Stimulated activated CD8-positive, alpha-beta memory T cell treated with anti-CD3 and anti-CD28 coated beads, Interleukin-2, amount 100 ng/mL, for 48 hours (primary cell): ENCODE results near the gene CDK11A.
"Not testable (repeated sequence)": the region's sequence is repeated elsewhere in the genome, so short reads cannot be mapped to it uniquely, and the experiment has no call there.

Experiments used
- DNase-seq, 2 donors: peaks; one replicate each; pipeline ENCODE4 v3.0.0-alpha.2; 2020; ENCODE audit warnings: low read depth in 2 of 2

Gene CDK11A

DNA sequence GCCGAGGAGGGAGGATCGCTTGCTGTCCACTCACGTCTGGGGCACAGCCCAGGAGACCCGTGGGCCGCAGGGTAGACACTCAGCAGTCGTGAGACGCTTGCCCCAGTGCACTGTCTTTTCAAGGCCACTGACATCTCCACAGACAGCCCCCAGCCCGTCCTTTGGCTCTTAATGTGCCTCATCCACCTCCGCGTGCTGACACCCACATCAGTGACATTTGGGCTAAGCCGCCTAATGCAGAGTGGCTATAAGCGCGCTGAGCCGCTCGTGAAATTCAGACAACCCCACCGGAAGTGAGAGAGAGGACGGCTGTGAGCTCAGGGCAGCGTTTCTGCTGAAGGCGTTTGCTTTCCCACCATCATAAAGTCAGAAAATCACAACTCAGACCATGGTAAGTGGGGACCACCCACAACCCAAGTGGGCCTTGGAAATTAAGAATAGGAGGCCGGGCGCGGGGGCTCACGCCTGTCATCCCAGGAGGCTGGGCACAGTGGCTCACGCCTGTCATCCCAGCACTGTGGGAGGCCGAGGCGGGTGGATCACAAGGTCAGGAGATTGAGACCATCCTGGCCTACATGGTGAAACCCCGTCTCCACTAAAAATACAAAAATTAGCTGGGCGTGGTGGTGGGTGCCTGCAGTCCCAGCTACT, 40.0 kb downstream of the CDK11A start:
- no peak for DNase-seq

DNA sequence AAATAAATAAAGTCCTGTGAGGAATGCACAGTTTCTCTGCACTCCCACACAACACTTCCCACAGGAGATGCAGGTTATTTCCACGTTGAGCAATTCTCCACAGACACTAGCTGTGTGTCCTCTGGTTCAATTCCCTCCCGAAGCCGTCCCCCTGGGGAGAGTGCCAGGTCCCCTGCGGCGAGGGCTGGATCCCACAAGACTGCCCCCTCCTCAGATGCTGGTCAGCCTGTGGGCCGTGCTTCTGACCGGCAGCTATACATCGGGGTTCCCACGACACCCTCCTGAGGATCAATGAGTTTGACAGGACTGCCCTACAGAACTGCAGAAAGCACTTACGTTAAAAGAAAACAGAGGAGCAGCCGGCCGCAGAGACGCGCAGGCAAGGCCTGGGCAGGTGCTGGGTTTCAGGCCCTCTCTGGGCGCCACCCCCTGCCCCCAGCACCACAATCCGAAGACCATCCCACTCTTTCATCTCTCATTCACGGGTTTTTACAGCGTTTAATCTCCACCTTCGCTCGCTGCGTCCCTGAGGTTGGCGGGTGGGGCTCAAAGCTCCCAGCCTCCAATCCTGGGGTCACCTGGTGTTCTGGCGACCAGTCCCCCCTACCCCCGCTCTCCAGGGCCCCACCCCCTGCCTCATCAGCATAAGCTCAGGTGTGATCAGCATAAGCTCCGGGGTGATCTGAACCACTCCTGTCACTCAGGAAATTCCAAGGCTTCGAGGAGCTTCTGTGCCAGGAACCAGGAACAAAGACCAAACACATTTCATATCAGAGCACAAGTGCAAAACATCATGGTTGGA, 40.9 kb downstream of the CDK11A start:
- DNase-seq = no peak

DNA sequence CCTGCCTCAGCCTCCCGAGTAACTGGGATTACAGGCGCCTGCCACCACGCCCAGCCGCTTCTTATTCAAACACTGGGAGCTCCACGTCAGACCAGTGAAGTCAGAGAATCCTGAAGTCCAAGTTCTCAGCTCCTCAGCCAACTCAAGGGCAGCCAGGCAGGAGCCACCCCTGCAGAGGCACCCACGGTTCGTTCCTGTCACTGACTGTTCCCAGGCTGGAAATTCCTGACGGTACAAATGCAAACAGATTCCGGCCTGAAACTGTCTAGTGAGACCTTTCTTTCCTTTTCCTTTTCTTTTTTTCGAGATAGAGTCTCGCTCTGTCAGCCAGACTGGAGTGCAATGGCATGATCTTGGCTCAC, 43.3 kb downstream of the CDK11A start:
- DNase-seq = no peak

DNA sequence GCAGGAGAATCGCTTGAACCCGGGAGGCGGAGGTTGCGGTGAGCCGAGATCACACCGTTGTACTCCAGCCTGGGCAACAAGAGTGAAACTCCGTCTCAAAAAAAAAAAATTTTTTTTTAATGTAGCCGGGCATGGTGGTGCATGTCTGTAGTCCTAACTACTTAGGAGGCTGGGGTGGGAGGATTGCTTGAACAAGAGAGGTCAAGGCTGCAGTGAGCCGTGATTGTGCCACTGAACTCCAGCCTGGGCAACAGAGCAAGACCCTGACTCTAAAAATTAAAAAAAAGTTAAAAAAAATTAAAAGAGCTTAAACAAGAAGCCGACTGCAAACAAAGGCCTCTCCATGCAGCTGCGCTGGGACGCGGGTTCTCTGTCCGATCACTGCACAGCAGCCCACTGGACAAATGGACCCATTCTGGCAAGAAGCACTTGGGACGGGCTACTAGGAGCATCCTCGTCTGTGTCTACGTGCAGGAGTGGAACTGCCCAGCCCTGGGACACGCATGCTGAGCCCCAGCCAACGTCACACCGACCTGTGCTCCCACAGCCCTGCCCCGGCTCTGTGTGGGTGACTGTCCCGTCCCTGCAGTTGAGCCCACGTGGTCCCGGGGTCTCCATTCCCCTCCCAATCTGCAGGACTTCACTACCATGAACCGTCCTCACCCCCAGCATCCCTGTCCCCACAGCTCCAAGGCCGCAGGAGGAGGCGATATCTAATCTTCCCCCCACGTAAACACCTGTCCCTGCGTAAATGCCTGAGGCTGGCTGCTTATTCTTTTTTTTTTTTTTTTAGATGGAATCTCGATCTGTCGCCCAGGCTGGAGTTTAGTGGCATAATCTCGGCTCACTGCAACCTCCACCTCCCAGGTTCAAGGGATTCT, 43.9 kb downstream of the CDK11A start:
- no peak for DNase-seq

DNA sequence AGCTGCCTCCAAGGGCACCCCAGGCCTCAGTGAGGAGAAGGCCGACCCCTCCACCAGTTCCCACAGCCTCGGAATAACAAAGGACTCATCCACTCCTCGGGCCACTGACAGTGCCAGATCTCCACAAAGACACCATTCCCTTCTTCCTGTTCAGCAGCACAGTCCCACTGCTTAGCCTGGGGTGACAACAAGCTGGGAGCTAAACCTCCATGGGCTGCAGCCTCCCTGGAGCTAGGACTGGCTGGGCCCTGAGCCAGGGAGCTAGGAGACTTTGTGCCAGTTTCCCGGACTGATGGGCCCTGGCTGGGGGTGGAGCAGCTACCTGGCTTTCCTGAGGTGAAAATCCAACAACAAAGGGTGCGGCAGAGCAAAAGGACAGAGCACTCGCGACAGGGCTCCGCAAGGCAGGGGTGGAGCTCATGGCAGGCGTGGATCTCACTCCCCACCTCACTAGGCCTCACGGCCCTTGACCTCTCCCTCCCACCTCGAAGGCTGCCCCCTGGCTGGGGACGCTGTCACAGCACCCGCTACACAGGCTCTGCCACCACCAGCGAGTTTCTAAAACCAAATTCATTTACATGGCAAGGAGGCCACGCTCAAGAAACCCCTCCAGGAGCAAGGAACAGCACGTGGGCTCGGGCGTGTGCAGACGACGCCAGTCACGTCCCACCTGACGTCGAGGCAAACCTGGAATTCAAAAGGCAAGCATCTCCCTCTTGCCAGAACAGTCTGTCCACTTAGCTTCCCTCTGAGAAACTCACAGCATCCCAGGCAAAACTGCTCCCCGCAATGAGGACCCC, 45.4 kb downstream of the CDK11A start:
- peak in 1 of 2 donors; percentile 61 for DNase-seq

DNA sequence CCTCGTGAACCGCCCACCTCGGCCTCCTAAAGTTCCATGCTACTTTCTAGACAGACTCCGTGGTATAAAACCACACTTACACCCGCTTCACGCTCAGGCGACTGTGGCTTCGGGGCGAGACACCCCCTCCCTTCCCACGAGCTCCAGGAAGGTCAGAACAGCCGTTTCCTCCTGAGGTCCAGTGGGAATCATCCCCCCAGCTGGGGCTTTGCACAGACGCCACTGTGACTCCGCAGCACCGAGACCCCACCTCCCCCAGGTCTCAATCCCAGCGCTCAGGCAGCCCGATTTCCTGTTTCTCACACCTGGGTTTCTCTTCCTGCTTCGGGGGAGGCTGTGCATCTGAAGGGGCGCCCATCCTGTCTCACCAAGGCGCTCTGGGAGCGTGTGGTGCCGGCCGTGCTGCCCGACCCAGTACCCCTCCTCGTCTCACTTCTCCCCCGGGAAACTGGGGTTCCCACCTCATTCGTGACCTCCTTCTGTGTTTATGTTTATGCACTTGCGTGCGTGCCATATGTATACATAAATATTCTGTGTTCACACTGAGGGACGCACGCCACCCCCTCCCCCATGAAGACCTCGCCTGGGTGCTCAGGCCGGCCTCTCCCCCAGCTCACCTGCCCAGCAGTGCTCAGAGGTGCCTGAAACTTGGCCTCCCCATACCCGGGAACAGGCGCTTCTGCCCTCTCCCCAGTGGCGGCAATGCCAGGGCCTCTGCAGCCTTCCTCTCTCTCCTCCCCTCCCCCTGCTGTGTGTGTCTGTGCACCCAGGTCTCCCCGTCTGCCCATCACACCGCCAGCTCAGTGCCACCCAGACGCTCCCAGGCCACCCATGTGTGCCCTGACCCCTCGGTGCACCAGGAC, 46.2 kb downstream of the CDK11A start:
- no peak for DNase-seq

DNA sequence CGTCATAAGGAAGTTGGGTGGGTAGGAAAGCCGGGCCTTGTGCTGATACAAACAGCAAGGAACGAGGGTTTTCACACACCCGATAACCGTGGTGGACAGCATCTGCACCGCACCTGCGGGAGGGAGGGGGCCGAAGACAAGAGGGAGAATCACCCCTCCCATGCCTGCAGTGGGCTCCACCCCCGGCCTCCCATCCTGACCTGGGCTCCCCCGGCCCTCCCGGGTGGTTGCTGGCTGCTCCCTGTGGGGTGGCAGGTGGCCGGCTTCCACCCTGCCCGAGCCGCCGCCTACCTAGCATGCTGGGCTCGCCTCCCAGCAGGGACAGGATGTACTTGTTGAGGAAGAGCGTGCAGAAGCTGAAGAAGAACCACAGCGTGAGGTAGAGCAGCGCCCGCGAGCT, 48.1 kb downstream of the CDK11A start:
- DNase-seq = not testable (repeated sequence)

DNA sequence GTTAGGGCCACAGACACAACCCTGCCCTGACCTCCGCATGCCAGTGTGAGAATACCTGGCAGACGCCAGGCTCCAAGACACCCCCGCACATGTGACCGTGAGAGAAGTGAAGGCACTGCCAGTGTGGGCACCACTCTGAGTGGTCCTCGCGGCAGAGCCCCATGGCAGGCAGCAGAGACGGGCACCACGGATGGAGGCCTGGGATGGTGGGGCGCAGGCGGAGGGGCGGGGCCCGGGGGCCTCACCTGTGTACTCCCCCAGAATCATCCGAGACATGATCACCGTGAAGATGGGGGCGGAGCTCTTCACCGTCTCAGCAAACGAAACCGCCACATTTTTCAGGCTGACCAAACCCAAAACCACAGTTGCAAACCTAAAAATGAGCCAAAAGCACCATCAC, 48.9 kb downstream of the CDK11A start:
- DNase-seq = not testable (repeated sequence)

DNA sequence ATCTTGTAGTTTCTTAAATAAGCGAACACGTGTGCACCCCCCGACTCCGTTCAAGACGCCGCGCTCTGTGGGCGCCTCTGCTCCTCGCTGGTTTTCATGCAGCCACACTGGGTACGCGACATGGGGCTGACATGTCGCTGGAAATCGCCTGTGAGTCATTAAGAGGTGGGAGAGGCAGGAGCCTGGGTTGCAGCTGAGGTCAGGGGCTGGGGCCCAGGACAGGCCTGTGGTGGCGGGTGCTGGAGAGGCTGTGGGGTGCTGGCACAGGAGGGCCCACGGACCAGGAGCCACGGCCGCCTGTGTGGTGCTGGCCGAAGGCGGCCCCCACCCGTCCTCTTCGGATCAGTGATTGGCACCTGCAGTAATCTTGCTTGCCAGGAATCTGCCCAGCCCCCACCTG, 49.4 kb downstream of the CDK11A start:
- DNase-seq = not testable (repeated sequence)

DNA sequence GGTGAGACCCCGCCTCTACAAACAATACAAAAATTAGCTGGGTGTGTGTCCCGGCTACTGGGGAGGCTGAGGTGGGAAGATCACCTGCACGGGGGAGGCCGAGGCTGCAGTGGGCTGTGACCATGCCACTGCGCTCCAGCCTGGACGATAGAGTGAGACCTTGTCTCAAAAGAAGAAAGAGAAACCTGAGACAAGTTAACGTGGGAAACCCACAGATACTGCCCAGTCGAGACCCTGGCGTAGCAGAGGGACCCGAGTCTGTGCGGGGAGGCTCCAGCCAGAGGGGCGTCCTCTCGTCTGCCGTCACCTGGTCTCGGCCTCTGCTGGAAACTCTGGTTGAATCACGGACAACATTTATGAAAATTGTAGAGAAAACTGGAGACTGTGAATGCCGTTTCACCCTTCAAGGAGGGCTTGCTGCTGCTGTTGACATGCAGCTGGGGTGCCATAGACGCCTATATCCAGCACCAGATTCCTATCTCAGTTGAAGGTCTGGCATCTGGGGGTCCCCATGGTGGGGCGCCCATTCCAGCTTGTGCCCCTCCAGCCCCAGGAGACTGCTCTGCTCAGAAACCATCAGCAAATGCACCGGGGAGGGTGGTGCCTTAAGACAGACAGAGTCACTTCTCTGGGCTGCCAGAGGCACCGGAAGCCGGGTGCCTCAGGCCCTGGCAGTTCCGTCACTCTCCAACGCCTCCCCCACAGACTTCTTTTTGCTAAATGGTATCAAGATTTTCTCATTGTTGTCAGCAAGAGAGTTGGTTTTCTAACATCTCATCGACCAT, 51.8 kb downstream of the CDK11A start:
- DNase-seq = no peak

DNA sequence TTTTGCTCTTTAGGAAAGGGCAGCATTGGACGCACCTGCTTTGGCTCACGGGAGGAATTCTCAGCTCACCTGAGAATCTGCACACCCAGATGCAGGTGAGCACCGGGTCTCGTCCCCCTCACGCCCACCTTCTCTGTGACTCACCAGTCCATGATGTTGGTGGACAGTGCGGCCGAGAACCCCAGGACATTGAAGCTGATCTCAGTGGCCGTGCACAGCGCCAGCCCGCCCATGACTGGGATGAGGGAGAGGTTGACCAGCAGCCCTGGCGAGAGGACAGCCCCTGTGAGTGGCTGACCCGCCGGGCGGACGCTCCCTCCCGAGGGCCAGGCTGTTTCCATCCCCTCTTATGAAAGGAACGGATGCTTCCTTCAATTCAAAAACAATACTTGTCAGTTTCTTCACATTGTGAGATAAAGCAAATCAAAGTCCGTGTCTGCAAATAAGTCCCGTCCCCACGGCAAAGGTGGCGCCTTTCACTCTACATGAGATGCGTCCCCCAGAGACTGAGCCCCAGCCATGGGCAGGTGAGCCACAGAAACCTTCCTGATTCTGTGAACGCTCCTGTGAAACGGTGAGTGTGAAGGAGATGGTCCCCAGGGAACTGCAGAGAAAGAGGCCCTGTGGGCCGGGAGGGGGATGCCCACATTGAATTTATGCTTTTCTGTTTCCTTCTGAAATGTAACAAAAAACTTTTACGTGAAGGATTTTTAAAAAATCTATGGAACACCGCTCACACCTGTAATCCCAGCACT, 52.6 kb downstream of the CDK11A start:
- no peak for DNase-seq

DNA sequence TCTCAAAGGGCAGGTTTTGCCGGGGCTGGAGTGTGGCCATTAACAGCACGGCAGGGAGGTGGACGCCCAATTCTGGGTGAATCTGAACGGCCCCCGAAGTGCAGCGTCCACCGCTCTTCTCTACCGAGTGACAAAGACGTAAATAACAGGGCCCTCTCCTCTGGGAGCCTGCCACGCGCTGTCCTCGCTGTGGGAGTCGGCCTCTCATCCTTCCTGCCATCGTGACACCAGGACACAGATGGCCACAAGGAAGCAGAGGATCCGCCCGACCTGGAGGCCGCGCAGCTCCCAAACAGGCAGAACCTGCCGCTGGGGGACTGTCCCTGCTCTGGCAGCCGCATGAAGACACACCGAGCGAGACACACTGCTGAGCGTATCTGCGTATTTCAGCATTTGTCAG, 53.3 kb downstream of the CDK11A start:
- DNase-seq = no peak

DNA sequence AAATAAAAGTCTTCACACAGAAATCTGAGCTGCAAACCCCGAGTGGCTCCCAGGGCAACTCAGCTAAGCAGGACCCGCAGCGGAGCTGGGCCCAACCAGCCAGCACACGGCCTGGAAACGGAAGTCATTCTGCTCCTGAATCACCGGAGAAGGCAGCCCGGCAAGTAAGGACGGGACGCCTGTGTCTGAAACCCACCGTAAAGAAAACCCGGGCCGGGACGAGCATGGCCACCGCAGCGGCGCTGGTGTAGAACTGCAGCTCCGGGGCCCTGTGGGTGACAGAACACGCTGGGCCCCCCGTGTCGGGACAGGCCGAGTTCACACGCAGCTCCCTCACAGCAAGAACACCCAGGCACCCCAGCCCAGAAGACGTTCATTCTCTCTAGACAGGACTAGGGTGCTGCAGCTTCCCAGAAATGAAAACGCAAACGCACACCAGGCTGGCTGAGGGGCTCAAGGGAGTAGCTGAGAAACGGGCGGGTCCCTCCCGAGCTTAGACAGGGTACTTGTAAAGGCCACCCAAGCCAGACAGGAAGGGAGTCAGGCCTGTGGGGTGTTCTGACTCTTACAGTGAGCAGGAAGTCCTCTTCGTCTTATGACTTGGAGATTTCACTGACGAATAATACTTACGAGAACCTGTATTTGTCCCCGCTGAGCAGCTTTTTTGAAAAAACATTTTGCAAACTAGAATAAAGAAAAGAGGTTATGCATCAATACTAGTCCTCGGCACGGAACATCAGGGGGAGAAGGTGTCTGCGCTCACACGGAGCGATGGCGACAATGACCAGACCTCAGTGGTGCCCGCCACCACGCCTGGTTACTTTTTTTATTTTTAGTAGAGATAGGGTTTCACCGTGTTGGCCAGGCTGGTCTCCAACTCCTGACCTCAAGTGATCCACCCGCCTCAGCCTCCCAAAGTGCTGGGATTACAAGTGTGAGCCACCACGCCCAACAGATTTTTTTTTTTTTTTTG, 54.4 kb downstream of the CDK11A start:
- no peak for DNase-seq

DNA sequence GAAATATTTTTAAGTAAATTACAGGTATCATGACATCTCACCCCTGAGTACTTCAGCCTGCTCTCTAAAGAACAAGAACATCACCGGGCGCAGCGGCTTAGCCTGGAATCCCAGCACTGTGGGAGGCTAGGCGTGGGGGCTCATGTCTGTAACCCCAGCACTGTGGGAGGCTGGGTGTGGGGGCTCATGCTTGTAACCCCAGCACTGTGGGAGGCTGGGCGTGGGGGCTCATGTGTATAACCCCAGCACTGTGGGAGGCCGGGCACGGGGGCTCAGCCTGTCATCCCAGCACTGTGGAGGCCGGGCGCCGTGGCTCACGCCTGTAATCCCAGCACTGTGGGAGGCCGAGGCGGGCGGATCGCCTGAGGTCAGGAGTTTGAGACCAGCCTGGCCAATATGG, 57.6 kb downstream of the CDK11A start:
- DNase-seq = no peak

DNA sequence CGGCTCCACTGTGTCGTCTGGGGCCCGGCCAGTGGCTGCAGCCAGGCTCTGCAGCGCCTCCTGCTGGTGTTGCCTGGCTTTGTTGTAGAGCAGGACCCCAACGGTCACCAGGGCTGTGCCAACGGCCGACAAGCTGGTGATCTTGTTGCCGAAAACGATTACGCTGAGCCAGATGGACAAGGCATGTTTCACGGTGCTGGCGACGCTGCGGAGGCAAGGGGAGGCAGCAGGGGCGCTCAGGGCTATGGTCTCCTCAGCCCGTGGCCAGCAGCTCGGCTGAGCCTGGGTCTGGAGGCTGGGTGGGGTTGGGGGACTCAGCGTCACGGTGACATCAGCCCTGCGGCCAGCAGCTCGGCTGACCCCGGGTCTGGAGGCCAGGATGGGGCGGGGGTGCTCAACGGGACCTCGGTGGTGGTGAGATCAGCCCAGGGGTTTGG, 58.3 kb downstream of the CDK11A start:
- peak in 1 of 2 donors; percentile 44 for DNase-seq

DNA sequence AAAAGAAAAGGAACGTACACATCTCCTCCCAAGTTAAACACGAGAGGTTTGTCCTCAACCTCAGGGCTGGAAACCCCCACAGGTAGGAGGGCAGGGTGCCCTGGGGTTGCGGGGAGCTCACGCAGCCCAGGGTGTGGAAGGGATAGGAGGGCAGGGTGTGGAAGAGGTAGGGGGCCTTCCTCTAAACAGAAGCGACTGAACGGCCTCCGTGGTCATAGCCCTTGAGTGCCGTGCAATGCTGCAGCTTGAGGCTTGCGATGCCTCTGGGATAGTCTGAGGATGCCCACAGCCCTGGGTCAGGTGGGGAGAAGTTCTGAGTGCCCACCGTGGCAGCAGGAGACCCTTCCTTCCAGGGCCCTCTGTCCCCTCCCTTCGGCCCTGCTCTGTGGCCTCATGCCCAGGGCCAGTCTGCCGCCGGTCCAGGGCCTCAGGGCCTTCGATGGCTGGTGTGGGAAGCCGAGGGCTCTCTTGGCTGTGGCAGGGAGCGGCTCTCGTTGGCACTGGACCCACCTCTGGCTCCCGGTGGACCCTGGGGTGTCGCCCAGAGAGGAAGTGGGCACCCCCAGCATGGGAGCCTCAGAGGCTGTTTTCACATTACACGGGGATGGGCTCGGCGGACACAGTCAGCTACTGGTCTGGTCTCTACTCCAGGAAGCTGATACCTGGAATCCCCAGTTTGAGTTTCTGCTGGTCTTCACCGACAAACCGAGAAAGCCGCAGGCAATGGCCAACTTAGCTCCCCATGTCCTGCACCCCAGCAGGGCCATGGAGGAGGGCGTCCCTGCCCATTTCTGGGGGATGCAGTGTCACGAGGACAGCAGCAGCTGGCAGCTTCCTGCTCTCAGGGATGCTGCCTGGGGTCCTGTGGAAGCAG, 59.0 kb downstream of the CDK11A start:
- no peak for DNase-seq

DNA sequence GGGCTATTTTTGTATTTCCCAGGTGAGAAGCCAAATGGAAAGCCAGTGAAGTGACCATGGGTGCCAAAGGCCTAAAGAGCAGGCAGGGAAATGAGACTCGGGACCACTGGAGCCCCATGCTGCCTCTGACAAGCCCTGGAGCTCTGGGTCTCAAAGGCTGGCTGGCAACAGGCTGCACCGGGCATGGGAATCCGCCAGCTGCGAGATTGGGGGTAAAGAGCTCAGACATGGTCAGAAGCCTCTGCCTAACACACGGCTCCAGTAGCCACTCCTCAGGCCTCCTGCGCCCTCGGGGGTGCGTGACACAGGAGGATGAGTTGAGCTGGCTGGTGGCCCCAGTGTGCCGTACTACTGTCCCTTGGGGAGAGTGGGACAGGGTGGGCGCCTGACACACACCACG, 59.8 kb downstream of the CDK11A start:
- DNase-seq = not testable (repeated sequence)
